NCI-H1092 (cell line): ENCODE data around the gene ANKMY1.

ENCODE experiments used
- DNase-seq: peaks from one replicate; lab custom pipeline; 2025; lab: John Stamatoyannopoulos, UW

ANKMY1 gene

DNA sequence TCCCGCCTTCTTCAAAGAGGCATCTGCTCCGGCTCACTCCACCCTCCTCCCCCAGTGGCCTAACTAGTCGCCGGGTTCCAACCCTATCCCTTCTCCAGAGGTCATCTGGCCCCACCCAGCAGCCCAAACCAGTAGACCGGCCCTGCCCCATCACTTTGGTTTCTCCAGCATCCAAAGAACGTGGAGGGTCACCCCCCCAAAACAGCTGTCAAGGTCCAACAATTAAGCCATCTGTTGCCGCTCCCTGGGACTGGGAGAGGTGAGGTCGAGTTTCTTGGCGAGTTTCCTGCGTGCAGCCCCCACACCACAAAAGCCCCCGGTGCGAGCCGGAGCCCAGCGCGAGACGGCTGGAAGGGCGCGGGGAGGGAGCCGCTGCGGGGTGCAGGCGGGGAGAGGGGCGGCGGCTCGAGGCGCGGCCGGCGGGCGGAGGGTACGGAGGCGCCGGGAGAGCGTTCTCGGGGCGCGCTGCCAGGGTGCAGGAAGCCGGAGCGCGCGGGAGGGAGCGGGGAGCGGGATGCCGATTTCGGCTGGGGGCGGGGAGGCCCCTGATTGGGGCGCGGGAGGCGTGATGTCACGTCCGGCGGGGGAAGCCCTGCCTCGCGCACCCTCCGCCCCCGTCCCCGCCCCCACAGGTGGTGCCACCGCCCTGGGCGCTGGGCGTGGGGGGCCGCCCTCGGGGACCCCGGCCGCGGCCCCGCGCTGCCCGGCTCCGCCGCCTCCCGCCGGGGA, 122.9 kb downstream of the ANKMY1 start:
- peak; percentile 79 for DNase-seq

DNA sequence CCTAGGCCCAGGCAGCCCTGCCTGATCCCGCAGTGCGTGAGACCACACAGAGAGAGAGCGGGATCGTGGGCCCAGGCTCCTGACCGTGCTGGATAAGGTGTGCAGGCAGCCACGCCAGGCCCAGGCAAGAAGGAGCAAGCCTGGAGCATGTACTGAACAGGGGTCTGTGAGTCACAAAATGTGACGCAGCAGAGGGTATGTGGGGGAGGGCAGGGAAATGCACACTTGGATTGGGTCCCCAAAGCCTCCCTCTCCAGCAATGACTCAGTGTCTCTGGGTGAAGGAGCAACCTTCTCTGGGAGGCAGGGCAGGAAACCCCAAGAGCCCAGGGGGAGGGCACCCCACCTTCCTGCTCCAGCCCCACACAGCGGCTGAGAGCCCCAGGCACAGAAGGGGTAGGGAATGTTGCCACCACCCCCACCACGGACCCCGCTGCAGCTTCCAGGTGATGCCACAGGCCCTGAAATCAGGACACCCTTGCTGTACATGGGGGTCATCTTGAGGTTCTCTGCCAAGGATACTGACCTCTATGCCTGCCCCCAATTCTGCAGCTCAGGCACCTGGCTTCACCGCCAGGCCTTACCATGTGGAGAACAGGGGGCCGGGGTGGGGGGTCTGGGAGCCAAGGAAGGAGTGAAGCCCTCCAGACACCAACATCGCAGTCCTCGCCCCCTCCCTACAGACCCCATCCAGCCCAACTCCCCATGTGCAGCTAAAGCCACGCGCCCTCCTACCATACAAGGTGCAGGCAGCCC, 123.6 kb downstream of the ANKMY1 start:
- no peak for DNase-seq

DNA sequence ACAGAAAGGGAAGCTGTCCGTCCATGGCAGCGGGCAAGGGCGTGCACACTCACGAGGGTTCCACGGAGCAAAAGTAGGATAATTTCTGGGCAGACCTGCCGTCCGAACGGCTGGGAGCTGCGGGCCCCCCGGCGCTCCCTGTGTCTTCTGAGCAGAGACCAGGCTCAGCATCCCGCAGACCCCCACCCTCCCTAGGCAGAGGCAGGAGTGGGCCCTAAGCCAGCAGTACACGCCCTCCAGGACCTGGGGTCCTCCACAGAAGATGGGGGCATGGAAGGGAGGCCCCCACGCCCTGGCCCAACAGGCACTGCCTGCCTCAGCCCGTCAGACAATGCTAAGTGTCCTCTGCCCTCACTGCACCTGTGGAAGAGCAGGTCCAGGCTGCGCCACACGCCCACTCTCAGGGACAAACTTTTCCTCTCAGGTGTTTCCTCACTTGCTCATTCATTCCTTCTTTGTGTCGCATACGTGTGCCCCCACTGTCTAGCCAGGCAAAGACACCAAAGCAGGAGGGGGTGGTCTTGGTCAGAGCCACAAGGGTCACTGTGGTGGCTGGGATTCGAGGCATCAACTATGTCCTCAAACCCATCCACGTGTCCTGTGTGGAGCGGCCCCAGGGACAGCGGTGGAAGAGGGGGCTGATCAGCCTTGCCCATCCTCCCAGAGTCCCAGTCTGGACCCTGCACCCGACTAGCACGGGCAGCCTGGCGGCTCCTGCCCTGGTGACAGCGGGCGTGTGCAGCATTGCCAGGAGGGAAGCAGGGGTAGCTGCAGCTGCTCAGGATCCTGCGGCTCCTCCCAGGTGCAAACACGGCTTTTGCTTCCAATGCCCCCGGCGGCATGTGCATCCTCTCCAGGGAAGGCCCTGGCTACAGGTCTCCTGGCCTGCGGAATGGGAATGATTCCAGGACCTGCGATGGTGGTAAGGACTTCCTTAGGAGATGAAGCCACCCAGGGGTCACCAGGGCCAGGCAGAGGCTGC, 124.7 kb downstream of the ANKMY1 start:
- DNase-seq = no peak

DNA sequence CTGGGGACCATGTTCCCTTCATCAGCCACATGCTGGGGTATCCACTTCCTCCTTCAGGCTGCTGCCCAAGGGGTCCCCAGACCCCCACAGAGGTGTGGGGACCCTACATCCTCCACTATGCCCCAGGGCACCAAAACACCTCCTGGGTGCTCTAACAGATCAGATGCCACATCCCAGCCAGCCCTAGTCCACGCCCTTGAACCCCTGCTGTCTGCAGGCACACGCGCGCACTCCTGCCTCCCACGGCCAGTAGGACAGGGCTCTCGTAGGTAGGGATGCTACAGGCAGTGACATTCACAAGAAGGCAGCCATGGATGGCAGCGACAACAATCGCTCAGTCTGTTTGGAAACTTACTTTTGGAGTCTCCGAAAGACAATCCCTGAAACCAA, 125.4 kb downstream of the ANKMY1 start:
- DNase-seq = no peak

DNA sequence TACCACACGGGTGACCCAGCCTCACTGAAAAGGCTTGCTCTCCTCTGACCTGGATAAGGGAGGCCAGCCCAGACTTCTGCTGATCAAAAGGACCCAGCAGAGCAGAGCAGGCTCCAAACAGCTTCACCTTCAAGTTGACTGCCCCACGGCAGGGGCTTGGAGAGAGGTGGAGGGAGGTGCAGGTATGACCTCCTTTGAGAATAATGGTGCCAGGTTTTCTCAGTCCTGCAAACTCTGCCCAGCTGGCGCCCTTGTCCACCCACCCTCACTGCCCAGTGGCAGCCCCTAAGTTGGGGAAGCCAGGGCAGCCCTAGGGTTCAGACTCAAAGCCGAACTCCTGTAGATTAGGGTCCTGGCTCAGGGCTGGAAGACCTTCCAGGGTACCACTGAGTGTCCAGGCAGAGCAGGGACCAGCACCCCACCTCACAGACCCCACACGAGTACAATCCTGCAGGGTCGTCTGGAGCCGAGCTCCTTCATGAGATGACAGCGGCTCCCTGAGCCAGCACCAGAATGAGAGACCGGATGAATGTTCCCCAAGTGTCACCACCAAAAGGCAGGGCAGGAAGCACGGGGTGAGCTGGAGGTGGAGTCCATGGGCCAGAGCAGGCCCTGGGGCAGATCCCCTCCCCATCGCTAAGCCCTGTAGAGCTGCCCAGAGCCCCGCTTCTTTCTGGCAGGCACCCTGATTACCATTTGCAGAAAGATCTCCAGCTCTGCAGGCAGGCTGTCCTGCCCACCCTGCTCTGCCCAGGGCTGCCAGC, 125.9 kb downstream of the ANKMY1 start:
- no peak for DNase-seq

DNA sequence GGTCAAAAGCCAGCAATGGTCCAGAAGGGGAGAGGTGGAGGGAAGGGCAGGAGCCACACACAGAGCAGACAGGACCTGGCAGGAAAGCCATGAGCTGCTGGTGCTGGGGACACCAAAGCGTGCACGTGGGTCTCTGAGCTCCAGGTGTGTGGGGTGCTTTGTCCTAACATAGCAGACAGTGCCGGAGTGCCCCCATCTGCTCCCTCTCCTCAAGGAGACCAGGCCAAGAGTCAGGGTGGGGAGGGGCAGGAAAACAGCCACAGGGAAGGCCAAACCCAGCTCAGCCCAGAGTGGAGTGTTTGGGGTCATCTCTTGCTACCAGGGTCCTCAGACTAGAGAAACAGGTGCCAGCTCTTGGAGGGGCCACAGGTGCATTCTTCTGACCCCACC, 126.5 kb downstream of the ANKMY1 start:
- no peak for DNase-seq

DNA sequence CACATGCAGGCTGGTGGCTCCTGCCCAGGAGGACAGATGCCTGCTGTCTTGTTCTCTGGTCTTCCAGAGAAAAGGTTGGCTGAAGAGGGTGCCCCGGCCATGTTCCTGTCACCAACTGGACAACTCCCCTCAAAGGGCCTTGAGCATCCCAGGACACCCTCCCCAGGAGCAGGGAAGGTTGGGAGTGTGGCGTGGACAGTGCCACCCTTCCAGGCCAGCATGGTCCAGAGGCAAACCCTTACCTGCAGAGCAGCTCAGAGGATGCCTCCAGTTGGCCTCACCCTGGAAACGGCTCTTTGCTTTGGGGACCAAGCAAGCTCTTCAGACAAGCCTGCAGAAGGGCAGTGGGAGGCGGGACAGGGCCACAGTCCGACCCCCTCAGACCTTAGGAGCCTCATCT, 127.2 kb downstream of the ANKMY1 start:
- DNase-seq = no peak

DNA sequence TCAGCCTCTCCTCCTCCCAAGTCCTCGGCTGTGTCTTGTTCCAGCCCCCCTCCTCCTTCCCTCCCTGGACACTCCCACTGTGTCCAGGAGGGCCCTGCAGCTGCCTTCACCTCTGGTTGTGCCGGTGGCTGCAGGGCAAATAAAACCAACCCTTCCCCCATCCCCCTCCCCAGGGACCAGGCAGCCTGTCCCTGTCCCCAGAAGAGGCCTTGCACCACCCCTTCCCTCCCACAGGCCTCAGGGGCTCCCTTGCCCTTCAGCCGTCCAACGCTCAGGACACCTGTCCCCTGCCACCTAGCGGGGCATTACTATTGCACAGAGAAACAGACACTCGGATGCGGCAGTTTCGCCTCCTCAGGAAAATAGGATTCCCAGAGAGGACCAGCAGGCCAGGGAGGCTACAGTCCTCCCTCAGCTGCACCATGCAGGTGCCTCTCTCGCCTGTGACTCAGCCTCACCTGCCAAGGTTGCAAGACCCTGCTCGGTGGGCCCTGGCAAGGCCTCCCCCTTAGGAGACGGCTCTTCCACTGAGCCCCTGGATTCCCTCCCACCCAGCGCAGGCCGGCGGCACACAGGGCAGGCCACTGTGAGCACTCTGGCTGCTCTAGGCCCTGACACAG, 127.8 kb downstream of the ANKMY1 start:
- DNase-seq = no peak
